Renal pelvis (tissue), 4 donors: ENCODE results near the gene PIK3CD. TPM values are rescaled to one million over a fixed set of nuclear protein-coding genes. Genes with fewer than 3 reads are reported as not detected.

Experiments
- DNase-seq: peaks from one replicate; pipeline ENCODE4 v3.0.0-alpha.2; 2013
- polyA plus RNA-seq, 3 donors: library from polyadenylated mRNA; unstranded; fragments of 120-200 nt; gene quantifications; one replicate each; pipeline ENCODE4 v1.2.1, GENCODE V29; 2013; ENCODE audit not compliant: insufficient read length in 3 of 3

PIK3CD gene
- polyA plus RNA-seq, 3 donors, result 7.0 to 10.4 (median 8.2) TPM

- DNase-seq, result no peak
These were observed 66.6 kb downstream of the PIK3CD start for GRCh38 chr1:9718006-9718680.

- no peak for DNase-seq
These were observed 68.6 kb downstream of the PIK3CD start for GRCh38 chr1:9719978-9720722.

GRCh38 chr1:9720785-9721605 lies 69.5 kb downstream of the PIK3CD start:
- no peak for DNase-seq

- DNase-seq, result peak; percentile 19
These were observed 70.3 kb downstream of the PIK3CD start for GRCh38 chr1:9721606-9722377.

GRCh38 chr1:9722378-9722749 lies 70.8 kb downstream of the PIK3CD start:
- no peak for DNase-seq

GRCh38 chr1:9723068-9723805 lies 71.7 kb downstream of the PIK3CD start:
- no peak for DNase-seq

GRCh38 chr1:9723926-9724325 lies 72.4 kb downstream of the PIK3CD start:
- DNase-seq, result no peak

GRCh38 chr1:9724706-9725476 lies 73.4 kb downstream of the PIK3CD start:
- no peak for DNase-seq

- no peak for DNase-seq
These were observed 74.9 kb downstream of the PIK3CD start for GRCh38 chr1:9726406-9726805.

- DNase-seq, result no peak
These were observed 75.5 kb downstream of the PIK3CD start for GRCh38 chr1:9726905-9727595.

GRCh38 chr1:9728451-9729295 lies 77.1 kb downstream of the PIK3CD start:
- DNase-seq, result no peak

GRCh38 chr1:9729523-9729922 lies 78.0 kb downstream of the PIK3CD start:
- DNase-seq, result no peak

- no peak for DNase-seq
These were observed 78.8 kb downstream of the PIK3CD start for GRCh38 chr1:9730096-9730901.

GRCh38 chr1:9731051-9731537 lies 79.6 kb downstream of the PIK3CD start:
- DNase-seq, result no peak

GRCh38 chr1:9731561-9731960 lies 80.0 kb downstream of the PIK3CD start:
- no peak for DNase-seq

GRCh38 chr1:9732123-9732971 lies 80.8 kb downstream of the PIK3CD start:
- no peak for DNase-seq
